Measurements from ENCODE around the gene ING3.
A peak's percentile ranks its signal among the peaks of the same experiment; 100 is the strongest.

ING3 gene

DNA sequence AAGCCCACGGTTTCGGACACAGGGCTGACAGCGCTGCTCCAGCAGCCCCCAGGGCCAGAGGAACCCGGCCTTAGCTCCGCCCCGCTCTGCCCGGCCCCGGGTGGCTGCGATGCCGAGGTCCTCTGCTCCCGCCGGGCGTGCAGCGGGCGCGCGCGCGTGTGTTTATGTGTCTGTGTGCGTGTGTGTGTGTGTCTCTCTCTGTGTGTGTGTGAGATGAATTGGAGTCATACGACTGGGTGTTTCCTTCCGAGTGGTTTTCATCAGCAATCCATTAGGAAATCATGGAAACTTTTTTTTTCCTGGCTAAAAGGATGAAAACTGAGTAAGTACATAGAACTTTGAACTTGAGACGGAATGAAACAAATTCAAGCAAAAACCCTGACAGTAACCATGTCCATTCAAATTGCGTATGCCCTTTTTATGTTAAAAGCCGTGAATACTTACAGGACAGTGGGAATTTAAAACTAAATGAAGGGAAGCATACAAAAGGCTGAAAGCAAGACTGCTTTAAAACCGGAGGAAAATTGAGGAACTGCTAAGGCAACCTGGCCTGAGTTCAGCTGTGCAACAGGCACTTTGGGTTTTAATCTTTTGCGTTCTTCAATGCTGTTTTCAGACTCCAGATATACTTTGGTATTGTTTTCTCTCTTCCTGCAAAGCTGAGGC lies 38.1 kb downstream of the ING3 start, which contains the start of gene CPED1:
TSS of gene CPED1 (plus strand) at position 121 of the 666 bp plus-strand sequence. CDS start 911 bp downstream, outside the sequence.
- H3K9ac ChIP-seq (ENCODE audit: low read length in 2 of 2) = peak within 1 kb of the TSS; percentile 92

DNA sequence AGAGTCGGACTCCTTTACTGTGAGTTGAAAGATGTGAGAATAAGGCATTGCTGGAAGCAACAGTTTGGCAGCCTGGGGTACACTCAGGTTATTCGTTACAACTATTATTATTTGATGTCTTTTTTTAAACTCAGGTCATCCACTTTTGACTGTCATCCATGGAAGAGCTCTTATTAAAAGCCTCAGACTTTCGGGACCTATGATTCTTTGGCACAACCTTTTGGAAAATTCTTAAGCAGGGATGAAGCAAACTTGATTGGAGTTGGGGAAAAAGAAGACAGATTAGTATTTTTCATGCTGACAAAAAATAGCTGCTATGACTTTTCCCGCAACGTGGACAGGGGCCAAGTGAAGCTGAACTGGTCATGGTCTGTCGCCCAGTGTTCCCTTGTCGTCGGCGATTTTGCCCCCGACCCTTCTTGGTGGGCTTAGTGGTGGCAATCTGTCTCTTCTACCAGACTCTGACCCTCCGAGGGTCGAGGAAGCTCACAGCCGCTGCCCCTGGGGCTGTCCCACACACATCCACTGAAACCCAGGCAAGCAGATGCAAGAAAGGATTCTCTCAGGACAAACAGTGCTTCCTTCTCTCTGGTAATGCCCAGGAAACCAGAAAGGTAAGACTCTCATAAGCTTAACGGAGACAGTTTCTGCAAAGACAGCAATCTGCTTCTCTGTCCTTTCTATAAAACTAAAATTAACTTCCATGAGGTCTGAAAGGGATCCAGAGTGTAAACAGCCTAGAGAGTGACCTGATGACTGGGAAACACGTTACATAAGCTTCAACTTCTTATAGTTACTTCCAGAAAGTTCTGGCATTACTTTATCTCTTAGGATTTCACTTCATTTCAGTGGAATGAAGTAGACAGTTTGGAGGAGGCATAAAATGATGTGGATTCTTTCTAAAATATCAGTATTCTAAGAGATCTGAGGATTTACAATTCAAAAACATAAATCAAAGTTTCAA lies 39.0 kb downstream of the ING3 start:
- no peaks in the 10 kb centered on the region for H3K9me3 ChIP-seq (ENCODE audit: control insufficient read depth in 2 of 2, low read length in 2 of 2)
- H3K9ac ChIP-seq (ENCODE audit: low read length in 2 of 2) = peak overlapping the region; percentile 92
- no peaks in the 10 kb centered on the region for H3K36me3 ChIP-seq (ENCODE audit: control insufficient read depth in 2 of 2, insufficient read depth in 2 of 2, low read length in 2 of 2)
- H3K27ac ChIP-seq (ENCODE audit: low read length) = peak overlapping the region; percentile 91
- peaks cover 3% of the 10 kb centered on the region for H3K4me1 ChIP-seq (ENCODE audit: control insufficient read depth, insufficient read depth, low read length)
- peak overlapping the region; percentile 83 to 90 for H3K4me3 ChIP-seq (ENCODE audit: low read length in 2 of 2)
- H3K27me3 ChIP-seq (ENCODE audit: control insufficient read depth in 1 of 2, insufficient read depth in 2 of 2, low read length in 2 of 2) = no peaks in the 10 kb centered on the region

More for the DNA sequence above, 38.1 kb downstream of the ING3 start, which contains the start of gene CPED1:
- Histone ChIP-seq H3K4me3 (ENCODE audit: low read length in 2 of 2) (peak within 1 kb of the TSS; percentile 83 to 90), H3K4me1 (ENCODE audit: control insufficient read depth, insufficient read depth, low read length) (peaks cover 2% of the 10 kb centered on the region), H3K36me3 (ENCODE audit: control insufficient read depth in 2 of 2, insufficient read depth in 2 of 2, low read length in 2 of 2) (no peaks in the 10 kb centered on the region), H3K27me3 (ENCODE audit: control insufficient read depth in 1 of 2, insufficient read depth in 2 of 2, low read length in 2 of 2) (no peaks in the 10 kb centered on the region), H3K9me3 (ENCODE audit: control insufficient read depth in 2 of 2, low read length in 2 of 2) (no peaks in the 10 kb centered on the region), H3K27ac (ENCODE audit: low read length) (peak within 1 kb of the TSS; percentile 91)

DNA sequence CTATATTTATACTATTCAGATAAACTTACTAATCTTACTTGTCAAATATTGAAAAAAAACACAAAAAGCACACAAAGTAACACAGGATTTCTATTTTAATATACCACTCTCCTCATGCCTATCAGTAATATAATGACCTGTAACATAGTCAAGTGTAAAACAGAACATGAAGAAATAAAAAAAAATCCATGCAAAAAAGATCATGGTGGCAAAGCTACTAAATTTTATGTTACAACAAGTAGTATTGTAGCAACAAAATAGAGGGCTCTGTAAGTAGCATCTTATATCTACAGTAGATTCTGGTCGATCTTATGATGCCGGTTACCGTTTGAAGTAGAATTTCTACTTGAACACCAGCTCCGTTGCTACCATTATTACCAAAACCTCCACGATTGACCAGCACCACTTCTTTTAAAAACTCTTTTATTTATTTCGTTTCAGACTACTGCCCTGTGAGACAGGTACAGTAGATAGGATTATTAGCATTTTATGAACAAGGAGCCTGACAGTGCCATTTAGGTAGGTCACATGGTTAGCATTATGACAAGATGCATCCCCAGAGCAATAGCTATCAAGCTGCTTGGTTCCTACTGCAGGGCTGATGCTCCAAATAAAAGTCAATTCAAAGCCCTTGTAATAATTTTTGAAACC lies 40.0 kb downstream of the ING3 start:
- Histone ChIP-seq H3K4me1 (ENCODE audit: control insufficient read depth, insufficient read depth, low read length) (peaks cover 3% of the 10 kb centered on the region), H3K27me3 (ENCODE audit: control insufficient read depth in 1 of 2, insufficient read depth in 2 of 2, low read length in 2 of 2) (no peaks in the 10 kb centered on the region), H3K9ac (ENCODE audit: low read length in 2 of 2) (peak overlapping the region; percentile 92), H3K9me3 (ENCODE audit: control insufficient read depth in 2 of 2, low read length in 2 of 2) (no peaks in the 10 kb centered on the region), H3K4me3 (ENCODE audit: low read length in 2 of 2) (peak overlapping the region; percentile 83 to 90), H3K27ac (ENCODE audit: low read length) (peak overlapping the region; percentile 91), H3K36me3 (ENCODE audit: control insufficient read depth in 2 of 2, insufficient read depth in 2 of 2, low read length in 2 of 2) (no peaks in the 10 kb centered on the region)

DNA sequence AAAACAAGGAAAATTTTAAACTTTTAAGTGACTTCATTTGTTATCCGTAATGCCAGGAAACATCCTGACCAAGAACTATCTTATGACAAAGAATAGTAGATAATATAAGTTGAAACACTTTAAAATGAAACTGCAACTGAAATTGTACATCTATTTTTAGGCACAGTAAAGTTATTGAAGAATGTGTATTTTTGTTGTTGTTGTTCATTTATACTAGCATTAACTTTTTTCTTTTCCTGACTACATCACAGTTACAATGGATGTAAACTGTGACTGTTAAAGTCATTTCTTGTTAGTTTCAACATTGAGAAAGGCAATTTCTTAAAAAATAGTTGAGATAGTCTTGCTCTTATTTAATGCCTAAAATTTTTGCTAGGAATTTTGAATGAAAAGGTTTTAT lies 40.6 kb downstream of the ING3 start:
- Histone ChIP-seq H3K27me3 (ENCODE audit: control insufficient read depth in 1 of 2, insufficient read depth in 2 of 2, low read length in 2 of 2) (no peaks in the 10 kb centered on the region), H3K9ac (ENCODE audit: low read length in 2 of 2) (peak overlapping the region; percentile 92), H3K4me1 (ENCODE audit: control insufficient read depth, insufficient read depth, low read length) (peaks cover 3% of the 10 kb centered on the region), H3K36me3 (ENCODE audit: control insufficient read depth in 2 of 2, insufficient read depth in 2 of 2, low read length in 2 of 2) (no peaks in the 10 kb centered on the region), H3K9me3 (ENCODE audit: control insufficient read depth in 2 of 2, low read length in 2 of 2) (no peaks in the 10 kb centered on the region), H3K27ac (ENCODE audit: low read length) (no peak overlapping the region), H3K4me3 (ENCODE audit: low read length in 2 of 2) (peak overlapping the region; percentile 83 to 90)

DNA sequence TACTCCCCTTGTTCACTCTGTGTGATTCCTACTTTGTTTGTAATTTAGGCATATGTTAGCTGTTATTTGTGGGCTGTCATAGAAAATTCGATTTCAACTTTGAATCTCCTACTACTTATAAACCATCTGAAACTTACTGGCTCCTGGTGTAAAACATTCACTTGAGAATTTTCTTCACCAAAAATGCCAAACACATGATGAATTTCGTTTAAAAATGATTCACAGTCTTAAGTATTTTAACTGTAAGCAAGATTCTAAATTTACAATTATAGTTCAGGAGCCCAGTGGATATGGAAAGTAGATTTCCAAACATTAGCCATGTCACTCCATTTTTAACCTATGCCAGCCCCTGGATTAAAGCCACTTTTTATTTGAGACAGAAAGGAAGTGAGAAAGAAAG lies 41.0 kb downstream of the ING3 start:
- Histone ChIP-seq H3K4me1 (ENCODE audit: control insufficient read depth, insufficient read depth, low read length) (peaks cover 3% of the 10 kb centered on the region), H3K9me3 (ENCODE audit: control insufficient read depth in 2 of 2, low read length in 2 of 2) (no peaks in the 10 kb centered on the region), H3K36me3 (ENCODE audit: control insufficient read depth in 2 of 2, insufficient read depth in 2 of 2, low read length in 2 of 2) (no peaks in the 10 kb centered on the region), H3K4me3 (ENCODE audit: low read length in 2 of 2) (peak overlapping the region; percentile 83 to 90), H3K27me3 (ENCODE audit: control insufficient read depth in 1 of 2, insufficient read depth in 2 of 2, low read length in 2 of 2) (no peaks in the 10 kb centered on the region), H3K9ac (ENCODE audit: low read length in 2 of 2) (peak overlapping the region in 1 of 2 donors; percentile 92), H3K27ac (ENCODE audit: low read length) (no peak overlapping the region)

DNA sequence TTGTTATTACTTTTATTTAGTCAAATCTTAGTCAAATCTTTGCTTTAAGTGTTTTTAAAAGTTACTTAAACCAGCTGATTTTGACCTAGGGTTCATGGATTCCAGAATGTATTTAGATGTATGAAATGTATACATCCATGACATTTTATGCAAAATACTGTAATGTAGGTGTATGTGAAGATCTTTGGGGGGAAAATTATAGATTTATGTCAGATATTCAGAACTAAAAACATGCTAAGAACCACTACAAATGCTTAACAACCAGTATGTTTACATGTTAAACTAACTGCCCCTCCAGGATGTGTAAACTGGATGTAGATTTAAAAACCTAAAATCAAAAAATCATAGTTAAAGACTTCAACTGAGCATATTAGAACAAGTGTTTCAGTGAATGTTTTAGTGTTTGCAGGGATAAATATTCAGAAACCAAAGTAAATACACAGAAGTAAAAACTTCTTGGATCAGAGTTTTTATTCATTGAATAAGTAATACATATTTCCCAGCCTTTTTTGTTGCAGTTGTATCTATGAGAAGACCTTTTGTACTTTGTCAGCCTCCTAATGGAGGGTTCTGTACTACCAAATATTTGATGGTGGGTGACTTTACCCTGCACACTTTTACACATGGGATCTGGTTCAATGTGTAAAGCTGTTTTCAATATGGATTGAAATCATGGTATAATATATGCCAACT lies 41.8 kb downstream of the ING3 start:
- no peaks in the 10 kb centered on the region for H3K9me3 ChIP-seq (ENCODE audit: control insufficient read depth in 2 of 2, low read length in 2 of 2)
- H3K27ac ChIP-seq (ENCODE audit: low read length) = peak overlapping the region; percentile 2
- H3K27me3 ChIP-seq (ENCODE audit: control insufficient read depth in 1 of 2, insufficient read depth in 2 of 2, low read length in 2 of 2) = no peaks in the 10 kb centered on the region
- no peaks in the 10 kb centered on the region for H3K36me3 ChIP-seq (ENCODE audit: control insufficient read depth in 2 of 2, insufficient read depth in 2 of 2, low read length in 2 of 2)
- H3K4me3 ChIP-seq (ENCODE audit: low read length in 2 of 2) = peak overlapping the region; percentile 47 to 83
- H3K9ac ChIP-seq (ENCODE audit: low read length in 2 of 2) = peak overlapping the region; percentile 21 to 92
- H3K4me1 ChIP-seq (ENCODE audit: control insufficient read depth, insufficient read depth, low read length) = peaks cover 3% of the 10 kb centered on the region

DNA sequence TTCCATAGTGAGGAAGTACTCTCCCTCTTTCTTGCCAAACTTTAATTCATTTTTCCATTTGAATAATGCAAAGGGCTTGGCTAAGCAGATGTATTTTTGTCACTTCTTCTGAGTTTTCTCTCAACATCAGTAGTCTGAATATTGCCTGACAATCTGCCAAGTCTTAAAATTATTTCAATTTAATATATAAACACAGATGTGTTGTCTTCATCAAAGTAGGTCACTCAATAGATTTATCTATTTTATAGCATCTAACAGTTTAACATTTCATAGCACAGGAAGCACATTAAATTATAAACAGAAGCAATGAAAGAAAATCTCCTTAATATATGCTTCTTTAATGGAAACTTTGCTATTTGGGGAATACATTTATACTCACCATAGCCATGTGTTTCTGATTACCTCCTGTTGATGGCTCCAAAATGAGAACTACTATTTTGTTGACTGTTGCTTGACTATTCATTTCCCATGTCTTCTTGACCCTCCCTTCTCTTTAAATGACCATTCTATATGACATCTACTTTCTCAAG lies 42.5 kb downstream of the ING3 start:
- H3K4me1 ChIP-seq (ENCODE audit: control insufficient read depth, insufficient read depth, low read length) = peaks cover 3% of the 10 kb centered on the region
- no peak overlapping the region for H3K9ac ChIP-seq (ENCODE audit: low read length in 2 of 2)
- no peaks in the 10 kb centered on the region for H3K27me3 ChIP-seq (ENCODE audit: control insufficient read depth in 1 of 2, insufficient read depth in 2 of 2, low read length in 2 of 2)
- no peaks in the 10 kb centered on the region for H3K9me3 ChIP-seq (ENCODE audit: control insufficient read depth in 2 of 2, low read length in 2 of 2)
- no peaks in the 10 kb centered on the region for H3K36me3 ChIP-seq (ENCODE audit: control insufficient read depth in 2 of 2, insufficient read depth in 2 of 2, low read length in 2 of 2)
- no peak overlapping the region for H3K27ac ChIP-seq (ENCODE audit: low read length)
- peak overlapping the region; percentile 47 to 83 for H3K4me3 ChIP-seq (ENCODE audit: low read length in 2 of 2)

DNA sequence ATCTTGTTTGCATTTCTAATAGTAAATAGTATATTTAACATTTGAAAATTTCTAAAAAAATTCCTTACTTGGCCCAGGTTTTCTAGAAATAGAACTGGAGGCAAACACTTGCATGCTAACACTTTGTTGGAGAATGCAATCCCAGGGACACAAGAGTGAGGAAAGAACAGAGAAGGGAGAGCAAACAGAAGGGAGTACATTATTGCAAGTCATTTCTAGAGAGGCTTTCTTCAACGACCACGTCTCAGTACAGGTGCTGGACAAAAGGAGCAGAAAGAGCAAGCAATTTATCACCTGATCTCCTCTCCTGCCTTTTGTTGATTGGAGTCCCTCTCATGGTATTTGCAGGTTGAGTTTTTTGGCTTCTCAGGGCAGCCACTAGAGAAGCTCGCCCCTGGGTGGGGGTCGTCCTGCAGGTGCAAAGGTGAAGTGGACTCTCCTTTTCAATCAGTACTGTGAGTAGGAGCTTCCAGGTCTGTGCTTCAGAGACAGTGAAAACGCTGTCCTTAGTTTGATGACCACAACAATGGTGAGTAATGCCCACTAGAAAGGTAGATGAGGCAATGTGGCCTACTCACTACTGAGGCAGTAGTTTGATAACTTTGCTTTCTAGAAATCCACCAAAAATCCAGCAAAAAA lies 43.1 kb downstream of the ING3 start:
- Histone ChIP-seq H3K36me3 (ENCODE audit: control insufficient read depth in 2 of 2, insufficient read depth in 2 of 2, low read length in 2 of 2) (no peaks in the 10 kb centered on the region), H3K27ac (ENCODE audit: low read length) (peak overlapping the region; percentile 13), H3K4me3 (ENCODE audit: low read length in 2 of 2) (peak overlapping the region; percentile 36 to 40), H3K9ac (ENCODE audit: low read length in 2 of 2) (no peak overlapping the region), H3K4me1 (ENCODE audit: control insufficient read depth, insufficient read depth, low read length) (peaks cover 3% of the 10 kb centered on the region), H3K9me3 (ENCODE audit: control insufficient read depth in 2 of 2, low read length in 2 of 2) (no peaks in the 10 kb centered on the region), H3K27me3 (ENCODE audit: control insufficient read depth in 1 of 2, insufficient read depth in 2 of 2, low read length in 2 of 2) (no peaks in the 10 kb centered on the region)

DNA sequence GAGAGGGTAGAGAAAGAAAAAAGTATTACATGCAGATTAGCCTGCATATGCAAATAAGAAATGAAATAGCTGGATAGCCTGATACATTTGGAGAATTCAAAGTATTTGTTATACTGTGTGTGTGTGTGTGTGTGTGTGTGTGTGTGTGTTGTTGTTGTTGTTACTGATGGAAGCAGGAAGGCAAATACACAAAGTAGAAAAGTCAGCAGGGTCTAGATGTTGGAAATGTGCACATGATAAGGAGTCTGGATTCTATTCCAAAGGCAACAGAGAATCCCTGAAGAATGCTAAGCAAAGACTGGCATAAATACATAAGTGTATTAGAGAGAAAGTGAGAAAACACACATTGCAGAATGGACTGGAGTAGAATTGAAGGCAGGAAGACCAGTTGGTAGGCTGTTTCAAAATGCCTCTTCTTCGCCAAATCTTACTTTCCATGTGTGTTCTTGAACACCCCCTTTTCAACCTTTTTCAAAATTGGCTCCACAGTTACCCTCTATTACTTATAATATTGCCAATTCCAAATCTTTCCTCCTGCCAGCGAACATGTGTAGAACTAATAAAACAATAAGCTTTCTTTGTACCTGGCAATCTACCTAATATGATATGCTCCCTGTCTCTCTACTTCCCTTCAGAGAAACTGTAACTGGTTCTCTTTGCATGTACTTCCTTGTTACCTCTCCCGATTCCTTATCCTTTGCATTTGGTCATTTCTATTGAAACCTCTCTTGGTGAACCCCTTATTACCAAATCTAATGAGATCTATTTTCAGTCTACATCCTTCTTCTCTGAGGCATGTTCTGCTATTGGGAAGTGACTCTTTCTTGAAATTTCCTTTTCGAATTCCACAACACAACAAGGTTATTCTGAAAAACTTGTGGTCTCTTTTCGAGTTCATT lies 44.2 kb downstream of the ING3 start:
- H3K9me3 ChIP-seq (ENCODE audit: control insufficient read depth in 2 of 2, low read length in 2 of 2) = no peaks in the 10 kb centered on the region
- H3K9ac ChIP-seq (ENCODE audit: low read length in 2 of 2) = peak overlapping the region in 1 of 2 donors; percentile 10
- no peak overlapping the region for H3K27ac ChIP-seq (ENCODE audit: low read length)
- H3K4me1 ChIP-seq (ENCODE audit: control insufficient read depth, insufficient read depth, low read length) = peaks cover 3% of the 10 kb centered on the region
- H3K36me3 ChIP-seq (ENCODE audit: control insufficient read depth in 2 of 2, insufficient read depth in 2 of 2, low read length in 2 of 2) = no peaks in the 10 kb centered on the region
- no peak overlapping the region for H3K4me3 ChIP-seq (ENCODE audit: low read length in 2 of 2)
- no peaks in the 10 kb centered on the region for H3K27me3 ChIP-seq (ENCODE audit: control insufficient read depth in 1 of 2, insufficient read depth in 2 of 2, low read length in 2 of 2)

Measured in stomach smooth muscle (tissue), 2 donors.